Spleen (tissue), 7 donors: Measurements from ENCODE around the gene GDPGP1.

Experiments used
- POLR2A ChIP-seq, 3 donors: fragments of 450-650 bp; IDR thresholded peaks; one replicate each; pipeline ENCODE4 v1.5.1; 2017; ENCODE audit warnings: antibody characterized with exemption in 3 of 3, mild to moderate bottlenecking in 1 of 3
- TF ChIP-seq, protein P1 (sequence below), 11 experiments: fragments of 200-600 bp in 7 of 11; fragments of 450-650 bp in 4 of 11; sonication (generic) in 4 of 11; IDR thresholded peaks in 8 of 11; conservative IDR thresholded peaks in 3 of 11; 1 replicate in 7 of 11; 2 replicates in 4 of 11; pipeline versions ENCODE4 v1.4.0 to v1.8.0; 2016 to 2021; ENCODE audit warnings: antibody characterized with exemption in 11 of 11, inconsistent platforms in 4 of 11, mild to moderate bottlenecking in 1 of 11
- donor health status: DM: no; HTN: no; CAD: no; lungs with moderate emphysema.
- donor health status: DM: no; HTN: no; CAD: no.
- donor health status: DM: no; HTN: no; CAD: no.

- TF ChIP-seq, protein P1, sequence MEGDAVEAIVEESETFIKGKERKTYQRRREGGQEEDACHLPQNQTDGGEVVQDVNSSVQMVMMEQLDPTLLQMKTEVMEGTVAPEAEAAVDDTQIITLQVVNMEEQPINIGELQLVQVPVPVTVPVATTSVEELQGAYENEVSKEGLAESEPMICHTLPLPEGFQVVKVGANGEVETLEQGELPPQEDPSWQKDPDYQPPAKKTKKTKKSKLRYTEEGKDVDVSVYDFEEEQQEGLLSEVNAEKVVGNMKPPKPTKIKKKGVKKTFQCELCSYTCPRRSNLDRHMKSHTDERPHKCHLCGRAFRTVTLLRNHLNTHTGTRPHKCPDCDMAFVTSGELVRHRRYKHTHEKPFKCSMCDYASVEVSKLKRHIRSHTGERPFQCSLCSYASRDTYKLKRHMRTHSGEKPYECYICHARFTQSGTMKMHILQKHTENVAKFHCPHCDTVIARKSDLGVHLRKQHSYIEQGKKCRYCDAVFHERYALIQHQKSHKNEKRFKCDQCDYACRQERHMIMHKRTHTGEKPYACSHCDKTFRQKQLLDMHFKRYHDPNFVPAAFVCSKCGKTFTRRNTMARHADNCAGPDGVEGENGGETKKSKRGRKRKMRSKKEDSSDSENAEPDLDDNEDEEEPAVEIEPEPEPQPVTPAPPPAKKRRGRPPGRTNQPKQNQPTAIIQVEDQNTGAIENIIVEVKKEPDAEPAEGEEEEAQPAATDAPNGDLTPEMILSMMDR (IDR thresholded peaks at IDR 0.05 in 8 of 11, conservative IDR thresholded peaks at IDR 0.05 in 3 of 11) = no peak
- TF ChIP-seq POLR2A (IDR thresholded peaks at IDR 0.05) = no peak
Observed at GRCh38 chr15:90203473-90203872, 30.5 kb upstream of the GDPGP1 start.
